Measurements from ENCODE around the gene STPG1.

DNA sequence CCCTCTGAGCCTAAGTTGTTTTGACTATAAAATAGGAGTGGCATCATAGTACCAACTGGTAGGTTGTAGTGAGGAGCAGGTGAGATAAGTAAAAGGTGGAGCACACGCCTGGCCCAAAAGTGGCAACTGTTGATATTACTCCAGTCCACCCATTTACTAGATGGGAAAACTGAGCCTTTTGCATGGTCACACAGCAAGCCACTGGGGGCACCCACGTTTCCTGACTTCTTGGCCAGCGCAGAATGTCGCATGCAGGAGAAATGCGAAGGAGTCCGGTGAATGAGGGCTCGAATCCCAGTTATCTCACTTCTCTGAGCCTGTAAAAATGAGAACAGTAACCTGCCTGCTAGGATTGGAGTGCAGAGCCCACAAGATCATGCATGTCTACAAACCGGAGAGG is 73.6 kb downstream of the STPG1 start:
- TF ChIP-seq EP300 (IDR thresholded peaks at IDR 0.05), result no peak
- no peak for TF ChIP-seq POLR2AphosphoS5 (IDR thresholded peaks at IDR 0.05)
- TF ChIP-seq, protein P1, sequence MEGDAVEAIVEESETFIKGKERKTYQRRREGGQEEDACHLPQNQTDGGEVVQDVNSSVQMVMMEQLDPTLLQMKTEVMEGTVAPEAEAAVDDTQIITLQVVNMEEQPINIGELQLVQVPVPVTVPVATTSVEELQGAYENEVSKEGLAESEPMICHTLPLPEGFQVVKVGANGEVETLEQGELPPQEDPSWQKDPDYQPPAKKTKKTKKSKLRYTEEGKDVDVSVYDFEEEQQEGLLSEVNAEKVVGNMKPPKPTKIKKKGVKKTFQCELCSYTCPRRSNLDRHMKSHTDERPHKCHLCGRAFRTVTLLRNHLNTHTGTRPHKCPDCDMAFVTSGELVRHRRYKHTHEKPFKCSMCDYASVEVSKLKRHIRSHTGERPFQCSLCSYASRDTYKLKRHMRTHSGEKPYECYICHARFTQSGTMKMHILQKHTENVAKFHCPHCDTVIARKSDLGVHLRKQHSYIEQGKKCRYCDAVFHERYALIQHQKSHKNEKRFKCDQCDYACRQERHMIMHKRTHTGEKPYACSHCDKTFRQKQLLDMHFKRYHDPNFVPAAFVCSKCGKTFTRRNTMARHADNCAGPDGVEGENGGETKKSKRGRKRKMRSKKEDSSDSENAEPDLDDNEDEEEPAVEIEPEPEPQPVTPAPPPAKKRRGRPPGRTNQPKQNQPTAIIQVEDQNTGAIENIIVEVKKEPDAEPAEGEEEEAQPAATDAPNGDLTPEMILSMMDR (IDR thresholded peaks at IDR 0.05), result no peak
- TF ChIP-seq POLR2A (IDR thresholded peaks at IDR 0.05), result no peak

Data from upper lobe of left lung (tissue), 4 donors.